ENCODE results near the gene KCTD3. TPM values are rescaled to one million over a fixed set of nuclear protein-coding genes. Genes with fewer than 3 reads are reported as not detected.
A peak's percentile ranks its signal among the peaks of the same experiment; 100 is the strongest.

Gene KCTD3
- total and polyA plus RNA-seq, 2 experiments from 2014 or later, result 34.0 to 40.8 TPM

GRCh38 chr1:215556996-215557395 lies 10.1 kb upstream of the KCTD3 start:
- no peak overlapping the region for H3K27ac ChIP-seq
- TF ChIP-seq CTCF (IDR thresholded peaks at IDR 0.05; ENCODE audit: low read depth, low read length), result no peak
- no peak overlapping the region for H3K4me3 ChIP-seq
- H3K27me3 ChIP-seq, result no peaks in the 10 kb centered on the region
- no peak for DNase-seq (ENCODE audit: low read depth in 1 of 2, low spot score in 1 of 2)
- H3K4me1 ChIP-seq (ENCODE audit: low read depth), result no peaks in the 10 kb centered on the region
- no peaks in the 10 kb centered on the region for H3K36me3 ChIP-seq
- no peaks in the 10 kb centered on the region for H3K9me3 ChIP-seq (ENCODE audit: low read depth)

- DNase-seq (ENCODE audit: low read depth in 1 of 2, low spot score in 1 of 2), result no peak
- no peak overlapping the region for H3K4me3 ChIP-seq
- no peaks in the 10 kb centered on the region for H3K27me3 ChIP-seq
- no peak for TF ChIP-seq CTCF (IDR thresholded peaks at IDR 0.05; ENCODE audit: low read depth, low read length)
- H3K9me3 ChIP-seq (ENCODE audit: low read depth), result no peaks in the 10 kb centered on the region
- no peak overlapping the region for H3K27ac ChIP-seq
- no peaks in the 10 kb centered on the region for H3K4me1 ChIP-seq (ENCODE audit: low read depth)
- H3K36me3 ChIP-seq, result no peaks in the 10 kb centered on the region
These were observed 9.6 kb upstream of the KCTD3 start for GRCh38 chr1:215557504-215557903.

- H3K27ac ChIP-seq, result no peak overlapping the region
- H3K4me3 ChIP-seq, result no peak overlapping the region
- peaks cover 5% of the 10 kb centered on the region for H3K4me1 ChIP-seq (ENCODE audit: low read depth)
- no peaks in the 10 kb centered on the region for H3K27me3 ChIP-seq
- no peaks in the 10 kb centered on the region for H3K36me3 ChIP-seq
- H3K9me3 ChIP-seq (ENCODE audit: low read depth), result no peaks in the 10 kb centered on the region
- no peak for DNase-seq (ENCODE audit: low read depth in 1 of 2, low spot score in 1 of 2)
- no peak for TF ChIP-seq CTCF (IDR thresholded peaks at IDR 0.05; ENCODE audit: low read depth, low read length)
These were observed 9.0 kb upstream of the KCTD3 start for GRCh38 chr1:215557992-215558626.

- peaks cover 22% of the 10 kb centered on the region for H3K4me1 ChIP-seq (ENCODE audit: low read depth)
- H3K36me3 ChIP-seq, result no peaks in the 10 kb centered on the region
- peak overlapping the region; percentile 83 for H3K4me3 ChIP-seq
- no peaks in the 10 kb centered on the region for H3K9me3 ChIP-seq (ENCODE audit: low read depth)
- DNase-seq (ENCODE audit: low read depth in 1 of 2, low spot score in 1 of 2), result peak; percentile 55 to 59
- TF ChIP-seq CTCF (IDR thresholded peaks at IDR 0.05; ENCODE audit: low read depth, low read length), result no peak
- no peaks in the 10 kb centered on the region for H3K27me3 ChIP-seq
- peak overlapping the region; percentile 89 for H3K27ac ChIP-seq
These were observed 591 bp downstream of the KCTD3 start for GRCh38 chr1:215567491-215568298.

- H3K4me3 ChIP-seq, result peak overlapping the region; percentile 83
- H3K9me3 ChIP-seq (ENCODE audit: low read depth), result no peaks in the 10 kb centered on the region
- peak; percentile 20 to 67 for DNase-seq (ENCODE audit: low read depth in 1 of 2, low spot score in 1 of 2)
- peaks cover 20% of the 10 kb centered on the region for H3K4me1 ChIP-seq (ENCODE audit: low read depth)
- H3K36me3 ChIP-seq, result no peaks in the 10 kb centered on the region
- peak overlapping the region; percentile 89 for H3K27ac ChIP-seq
- H3K27me3 ChIP-seq, result no peaks in the 10 kb centered on the region
- no peak for TF ChIP-seq CTCF (IDR thresholded peaks at IDR 0.05; ENCODE audit: low read depth, low read length)
These were observed 1.2 kb downstream of the KCTD3 start for GRCh38 chr1:215568299-215568692.
